GM18517 (cell line): ENCODE results near the gene SCAMP2.
"Not testable (repeated sequence)": the region's sequence is repeated elsewhere in the genome, so short reads cannot be mapped to it uniquely, and the experiment has no call there.

Experiments
- ATAC-seq: cut with Tn5 transposase; IDR thresholded peaks from one replicate; pipeline ENCODE4 v1.9.1; 2021; ENCODE audit warnings: mild to moderate bottlenecking, moderate library complexity; ENCODE audit not compliant: unreplicated experiment

Gene SCAMP2

DNA sequence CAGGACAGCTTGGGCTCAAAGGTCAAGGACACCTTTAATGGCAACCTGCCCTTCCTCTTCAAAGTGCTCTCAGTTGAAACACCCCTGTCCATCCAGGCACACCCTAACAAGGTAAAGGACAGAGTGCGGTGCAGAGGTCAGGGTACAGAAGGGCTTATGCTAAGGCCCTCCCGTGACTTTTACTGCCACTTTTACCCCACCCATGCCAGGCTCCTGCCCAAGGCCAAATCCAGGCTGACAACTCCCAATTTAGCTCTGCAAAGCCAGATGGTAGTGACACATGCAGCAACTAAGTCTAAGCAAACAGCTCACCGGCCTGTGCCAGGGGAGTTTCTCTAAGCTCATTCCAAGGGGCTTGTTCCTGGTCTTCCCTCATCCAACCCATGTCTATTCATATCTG is 18.3 kb upstream of the SCAMP2 start:
- no peak for ATAC-seq

DNA sequence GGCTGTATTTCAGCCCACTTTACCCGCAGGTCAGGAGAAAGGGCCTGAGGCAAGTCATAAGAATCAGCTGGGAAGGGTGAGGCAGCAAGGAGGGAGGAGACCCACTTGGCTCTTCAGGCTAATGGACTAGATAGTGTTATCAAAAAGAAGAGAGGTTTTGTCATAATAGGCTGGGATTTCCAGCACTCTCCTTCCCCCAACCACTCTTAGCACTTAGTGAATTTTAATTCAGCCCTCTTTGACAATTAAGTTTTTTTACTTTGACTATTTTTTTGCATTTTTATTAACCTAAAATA is 17.4 kb upstream of the SCAMP2 start:
- ATAC-seq = no peak

DNA sequence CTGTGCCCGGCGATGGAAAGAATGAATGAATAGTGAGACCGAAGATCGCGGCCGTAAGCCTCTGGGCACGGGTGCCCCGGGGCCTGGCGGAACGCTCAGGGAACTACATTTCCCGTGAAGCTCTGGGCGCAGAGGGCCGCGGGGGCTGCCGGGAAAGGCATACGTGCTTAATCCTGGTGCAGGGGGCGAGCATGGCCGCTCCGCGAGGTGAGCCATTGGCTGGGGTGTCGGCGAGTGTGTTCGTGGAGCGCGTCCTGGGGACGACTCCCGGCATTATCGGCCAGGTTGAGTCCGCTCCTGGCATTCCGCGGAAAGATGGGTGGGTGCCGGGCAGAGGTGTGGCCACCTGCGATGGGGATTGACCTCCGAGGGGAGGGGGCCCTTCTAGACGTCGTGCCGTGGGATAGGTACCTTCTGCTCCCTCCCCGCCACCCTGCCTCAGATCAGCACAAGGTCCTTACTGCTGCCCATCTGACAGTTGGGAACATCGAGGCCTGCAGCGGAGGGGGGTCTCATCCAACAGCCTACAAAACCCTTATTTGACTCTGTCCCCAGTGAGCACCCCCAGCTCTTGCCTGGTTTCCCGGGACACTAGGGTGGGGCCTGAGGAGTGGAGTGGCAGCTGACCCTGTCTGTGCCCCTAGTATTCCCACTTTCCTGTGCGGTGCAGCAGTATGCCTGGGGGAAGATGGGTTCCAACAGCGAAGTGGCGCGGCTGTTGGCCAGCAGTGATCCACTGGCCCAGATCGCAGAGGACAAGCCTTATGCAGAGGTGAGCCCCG is 16.9 kb upstream of the SCAMP2 start, which contains the start of gene MPI:
MPI (plus strand) TSS at position 160 of the 782 bp plus-strand sequence; CDS start at position 192, 32 bp downstream.
- ATAC-seq = peak; percentile 87

DNA sequence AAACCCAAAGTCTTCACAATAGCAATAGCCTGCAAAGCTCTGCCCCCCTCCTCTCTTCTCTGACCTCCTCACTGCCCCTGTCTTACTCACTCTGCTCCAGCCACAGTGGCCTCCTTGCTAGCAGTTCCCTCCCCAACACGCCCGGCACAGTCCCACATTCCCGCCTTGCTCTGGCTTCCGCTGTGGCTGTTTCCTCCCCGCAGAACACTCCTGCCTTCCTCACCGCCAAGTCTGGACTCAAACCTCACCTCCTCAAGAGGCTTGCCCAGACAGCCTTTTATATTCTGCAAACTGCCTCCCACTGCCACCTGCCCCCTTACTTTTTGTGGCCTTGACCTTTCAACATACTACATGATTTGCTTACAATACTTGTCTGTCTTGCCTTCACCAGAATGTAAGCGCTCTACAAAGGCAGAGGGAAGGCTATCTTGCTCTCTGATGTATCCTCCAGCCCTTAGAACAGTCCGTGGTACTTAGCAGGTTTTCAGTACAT is 16.3 kb upstream of the SCAMP2 start:
- peak; percentile 15 for ATAC-seq

DNA sequence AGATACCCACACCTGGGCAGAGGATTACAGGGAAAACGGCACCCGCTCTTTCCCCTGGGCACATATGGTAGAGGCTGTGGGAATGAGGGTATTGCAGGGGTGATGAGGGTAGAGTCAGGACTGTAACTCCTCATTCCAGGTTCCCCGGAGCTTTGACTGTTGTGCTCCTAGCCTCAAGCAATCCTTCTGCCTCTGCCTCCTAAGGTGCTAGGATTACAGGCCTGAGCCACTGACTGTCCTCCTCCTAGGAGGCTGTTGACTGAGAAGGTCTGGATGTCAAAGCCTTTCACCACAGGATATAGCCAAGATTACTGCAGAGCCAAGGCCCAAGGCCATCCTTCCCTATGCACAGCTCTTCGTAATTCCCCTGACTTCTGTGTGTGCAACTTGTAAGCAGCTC is 15.6 kb upstream of the SCAMP2 start:
- ATAC-seq = no peak

DNA sequence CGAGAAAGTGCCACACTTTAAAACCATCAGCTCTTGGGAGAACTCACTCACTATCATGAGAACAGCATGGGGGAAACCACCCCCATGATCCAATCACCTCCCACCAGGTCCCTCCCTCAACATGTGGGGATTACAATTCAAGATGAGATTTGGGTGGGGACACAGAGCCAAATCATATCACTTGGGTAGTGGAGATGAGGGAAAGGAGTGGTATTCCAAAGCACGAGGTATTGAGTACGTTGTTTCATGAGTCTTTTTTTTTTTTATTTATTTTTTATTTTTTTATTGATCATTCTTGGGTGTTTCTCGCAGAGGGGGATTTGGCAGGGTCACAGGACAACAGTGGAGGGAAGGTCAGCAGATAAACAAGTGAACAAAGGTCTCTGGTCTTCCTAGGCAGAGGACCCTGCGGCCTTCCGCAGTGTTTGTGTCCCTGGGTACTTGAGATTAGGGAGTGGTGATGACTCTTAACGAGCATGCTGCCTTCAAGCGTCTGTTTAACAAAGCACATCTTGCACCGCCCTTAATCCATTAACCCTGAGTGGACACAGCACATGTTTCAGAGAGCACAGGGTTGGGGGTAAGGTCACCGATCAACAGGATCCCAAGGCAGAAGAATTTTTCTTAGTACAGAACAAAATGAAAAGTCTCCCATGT is 14.5 kb upstream of the SCAMP2 start:
- not testable (repeated sequence) for ATAC-seq

DNA sequence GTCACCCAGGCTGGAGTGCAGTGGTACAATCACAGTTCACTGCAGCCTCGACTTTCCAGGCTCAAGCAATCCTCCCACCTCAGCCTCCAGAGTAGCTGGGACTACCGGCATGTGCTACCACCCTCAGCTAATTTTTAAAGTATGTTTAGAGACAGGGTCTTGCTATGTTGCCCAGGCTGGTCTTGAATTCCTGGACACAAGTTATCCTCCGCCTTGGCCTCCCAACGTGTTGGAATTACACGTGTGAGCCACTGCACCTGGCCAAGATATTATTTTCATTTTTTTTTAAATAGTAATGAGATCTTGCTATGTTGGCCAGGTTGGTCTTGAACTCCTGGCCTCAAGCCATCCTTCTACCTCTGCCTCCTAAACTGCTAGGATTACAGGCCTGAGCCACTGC is 12.3 kb upstream of the SCAMP2 start:
- ATAC-seq = no peak

DNA sequence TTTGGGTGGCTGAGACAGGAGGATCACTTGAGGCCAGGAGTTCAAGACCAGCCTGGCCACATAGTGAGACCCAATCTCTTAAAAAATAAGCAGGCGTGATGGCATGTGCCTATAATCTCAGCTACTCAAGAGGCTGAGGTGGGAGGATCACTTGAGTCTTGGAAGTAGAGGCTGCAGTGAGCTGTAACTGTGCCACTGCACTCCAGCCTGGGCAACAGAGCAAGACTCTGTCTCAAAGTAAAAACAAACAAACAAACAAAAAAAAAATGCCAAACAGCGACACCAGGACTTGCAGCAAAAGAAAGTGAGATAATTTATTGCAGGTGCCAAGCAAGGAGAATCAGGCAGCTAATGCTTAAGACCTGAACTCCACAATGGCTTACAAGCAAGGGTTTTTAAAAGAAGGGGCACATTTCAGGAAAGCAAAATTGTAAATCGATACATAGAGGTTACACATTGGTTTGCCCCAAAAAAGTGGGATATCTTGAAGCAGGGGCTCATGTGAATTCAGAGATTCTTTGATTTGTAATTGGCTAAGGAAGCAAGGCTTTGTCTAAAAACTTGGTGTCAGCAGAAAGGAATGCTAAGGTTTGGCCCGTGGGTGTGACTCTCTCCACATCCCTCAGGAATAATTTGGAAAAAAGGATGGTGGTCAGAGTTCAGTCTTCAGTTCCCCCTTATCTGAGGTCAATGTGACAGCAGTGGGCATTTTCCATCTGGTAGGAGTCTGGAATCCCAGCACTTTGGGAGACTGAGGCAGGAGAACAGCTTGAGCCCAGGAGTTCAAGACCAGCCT is 11.5 kb upstream of the SCAMP2 start:
- no peak for ATAC-seq

DNA sequence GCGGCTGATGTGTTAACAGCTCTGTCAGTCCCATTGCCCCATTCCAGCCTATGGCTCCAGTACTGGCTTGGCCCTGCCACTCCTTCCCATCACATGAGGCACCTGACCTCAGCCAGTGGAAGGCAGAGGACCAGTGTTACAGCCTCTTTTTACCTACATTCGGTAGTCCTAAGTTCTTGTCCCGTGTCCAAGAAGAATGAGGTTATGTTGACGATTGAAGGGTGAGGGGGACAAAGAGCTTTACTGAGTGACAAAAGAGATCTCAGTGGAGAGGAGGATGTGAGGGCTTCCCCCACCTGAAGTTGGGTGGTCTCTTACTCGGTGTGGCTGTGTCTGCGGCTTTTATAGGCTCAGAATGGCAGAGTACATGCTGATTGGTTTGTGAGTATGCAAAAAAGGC is 9.4 kb upstream of the SCAMP2 start:
- ATAC-seq = no peak

DNA sequence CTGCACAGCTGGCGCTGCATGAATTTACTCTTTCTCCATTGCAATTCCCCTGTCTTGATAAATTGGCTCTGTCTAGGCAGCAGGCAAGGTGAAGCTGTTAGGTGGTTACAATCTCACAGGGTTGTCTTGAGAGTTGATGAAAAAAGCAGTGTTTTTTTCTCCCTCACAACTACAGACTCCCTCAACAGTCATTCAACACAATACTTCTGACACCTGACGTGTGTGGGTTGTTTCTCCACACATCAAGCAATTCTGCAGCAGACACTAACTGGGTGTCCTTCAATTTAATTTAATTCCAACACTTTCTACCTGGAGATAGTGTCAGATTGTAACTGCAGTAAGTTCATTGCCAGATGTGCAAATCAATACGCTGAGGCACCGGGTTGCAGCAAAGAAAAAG is 5.1 kb upstream of the SCAMP2 start:
- ATAC-seq = no peak

DNA sequence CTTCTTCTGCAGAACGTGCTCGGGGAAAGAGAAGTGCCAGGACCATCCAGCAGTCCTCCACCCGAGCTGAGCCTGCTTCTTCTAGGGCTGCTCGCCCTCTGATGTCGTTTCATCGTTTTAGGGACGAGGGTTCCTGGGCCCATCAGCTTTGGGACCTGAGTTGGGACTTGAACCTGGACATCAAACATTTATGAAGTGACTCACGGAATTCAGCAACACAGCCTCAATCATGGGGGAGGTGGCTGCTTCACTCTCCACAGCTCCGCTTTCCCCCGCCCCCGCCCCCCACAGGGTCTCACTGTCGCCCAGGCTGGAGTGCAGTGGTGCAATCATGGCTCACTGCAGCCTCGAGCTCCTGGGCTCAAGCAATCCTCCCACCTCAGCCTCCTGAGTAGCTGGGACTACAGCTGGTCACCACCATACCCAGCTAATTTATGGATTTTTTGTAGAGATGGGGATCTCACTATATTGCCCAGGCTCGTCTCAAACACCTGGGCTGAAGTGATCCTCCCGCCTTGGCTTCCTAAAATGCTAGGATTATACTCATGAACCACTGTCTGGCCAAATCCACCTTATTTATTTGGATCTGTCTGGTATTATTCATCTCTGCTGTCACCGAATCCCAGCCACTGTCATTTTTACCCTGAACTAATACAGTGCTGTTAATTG is 725 bp upstream of the SCAMP2 start:
- no peak for ATAC-seq

DNA sequence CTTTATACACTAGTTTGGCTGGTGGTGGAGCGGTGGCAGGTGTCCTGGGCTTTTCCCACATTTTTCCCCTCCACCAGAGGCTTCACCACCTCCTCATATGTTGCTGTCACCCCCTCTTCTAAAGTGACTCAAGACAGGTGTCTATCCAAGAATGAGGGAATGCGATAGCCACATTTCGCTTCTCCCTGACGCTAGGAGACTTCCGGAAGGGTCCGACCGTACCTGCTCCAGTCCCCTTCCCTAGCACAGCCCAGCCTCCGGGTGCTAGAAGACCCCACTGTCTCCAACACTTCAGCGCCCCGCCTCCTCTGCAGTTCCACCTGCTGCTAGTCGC is 496 bp downstream of the SCAMP2 start:
- ATAC-seq = no peak

DNA sequence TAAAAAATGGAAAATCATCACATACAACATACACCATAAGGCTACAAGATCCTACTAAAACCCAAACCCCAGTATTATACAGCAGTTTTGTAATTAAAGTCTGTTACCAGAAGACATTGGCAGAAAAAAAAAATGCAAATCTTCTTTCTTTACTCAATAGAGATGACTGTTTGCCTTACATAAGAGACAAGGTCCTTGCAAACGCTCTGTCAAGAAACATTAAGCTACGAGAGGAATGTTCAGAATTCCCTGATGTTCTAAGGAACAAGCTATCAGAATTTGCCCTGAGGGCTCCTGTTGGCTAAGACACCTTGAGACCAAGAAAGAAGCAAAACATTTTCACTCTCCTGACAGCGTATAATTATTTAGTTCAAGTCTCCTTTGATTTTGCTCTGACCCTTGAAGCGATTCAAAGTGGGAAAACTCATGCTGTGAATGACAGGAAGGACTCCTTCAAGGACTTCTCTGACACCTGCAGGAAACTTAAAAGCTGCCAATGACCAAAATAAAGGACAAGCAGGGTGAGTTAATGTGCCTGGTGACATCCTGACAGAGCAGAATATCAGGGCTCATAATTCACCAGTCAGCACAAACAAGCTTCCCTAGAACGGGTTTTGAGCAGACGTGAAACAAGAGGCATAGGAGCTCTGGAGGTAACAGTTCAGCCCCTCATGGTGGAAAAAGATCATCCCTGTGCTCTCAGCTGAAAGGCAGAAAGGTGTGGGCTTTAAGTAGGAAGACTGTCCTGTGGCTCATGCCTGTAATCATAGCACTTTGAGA is 2.5 kb downstream of the SCAMP2 start:
- ATAC-seq = no peak

DNA sequence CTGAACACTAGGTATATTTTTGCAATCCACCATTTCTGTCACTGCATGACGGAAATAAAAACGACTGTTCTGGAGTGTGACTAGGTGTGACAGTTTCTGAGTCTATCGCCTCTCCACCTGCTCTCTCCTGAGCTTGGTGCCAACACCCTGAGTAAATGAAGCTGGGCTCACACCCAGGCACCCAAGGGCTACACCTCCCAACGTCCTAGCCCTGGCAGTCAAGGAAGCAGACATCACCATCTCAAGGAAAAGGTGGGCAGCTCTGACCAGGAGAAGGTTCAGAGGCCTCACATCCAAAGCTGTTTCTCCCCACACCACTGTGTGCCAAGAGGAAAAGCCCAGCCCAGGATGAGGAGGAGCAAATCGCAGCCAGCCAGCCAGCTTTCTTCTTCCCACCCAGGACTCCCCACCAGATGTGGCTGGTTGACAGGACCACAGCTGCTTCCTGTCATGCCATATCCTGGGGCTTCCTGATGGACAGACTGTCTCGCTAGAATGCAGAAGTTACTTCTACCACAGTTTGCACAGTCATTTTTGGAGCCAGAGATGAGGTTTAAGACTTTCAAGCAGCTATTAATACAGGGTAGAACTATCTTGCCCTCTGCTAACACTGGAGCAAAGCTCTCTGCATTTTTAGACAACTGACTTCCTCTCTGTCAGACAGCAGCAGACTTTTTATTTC is 3.3 kb downstream of the SCAMP2 start:
- ATAC-seq = peak; percentile 42

DNA sequence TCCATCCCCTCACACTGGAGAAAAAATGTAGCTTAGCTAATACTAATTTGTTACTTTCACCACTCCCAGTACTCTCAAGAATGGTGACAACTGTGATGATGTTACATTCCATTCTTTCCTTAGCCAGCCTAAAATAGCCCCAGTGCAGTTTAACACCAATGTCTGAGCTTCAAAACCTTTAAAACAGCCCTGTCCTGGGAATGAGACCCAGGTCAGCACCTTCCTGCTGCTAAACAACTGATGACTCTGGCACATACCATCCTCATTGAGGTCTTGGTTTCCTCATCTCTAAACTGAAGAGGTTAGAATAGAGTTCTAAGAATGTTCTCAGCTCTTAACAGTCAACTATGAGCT is 3.8 kb downstream of the SCAMP2 start:
- ATAC-seq = no peak

DNA sequence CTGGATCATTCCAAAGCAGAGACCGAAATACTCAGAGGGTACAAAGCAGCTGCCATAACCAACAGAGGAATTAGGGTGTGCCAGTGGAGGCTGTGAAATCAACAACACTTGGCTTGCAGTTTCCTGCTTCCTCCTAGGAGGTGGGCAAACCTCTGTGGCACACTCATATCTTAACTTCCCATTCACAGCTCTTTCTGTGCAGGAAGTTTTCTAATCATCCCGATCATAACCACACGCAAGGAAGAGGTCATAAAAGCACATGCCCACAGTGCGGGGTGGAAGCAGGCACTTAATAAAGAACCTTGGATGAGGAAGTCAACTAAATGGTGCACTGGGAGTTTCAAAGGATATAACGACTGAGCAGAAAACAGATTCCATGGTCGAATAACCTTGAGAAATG is 5.1 kb downstream of the SCAMP2 start:
- no peak for ATAC-seq

DNA sequence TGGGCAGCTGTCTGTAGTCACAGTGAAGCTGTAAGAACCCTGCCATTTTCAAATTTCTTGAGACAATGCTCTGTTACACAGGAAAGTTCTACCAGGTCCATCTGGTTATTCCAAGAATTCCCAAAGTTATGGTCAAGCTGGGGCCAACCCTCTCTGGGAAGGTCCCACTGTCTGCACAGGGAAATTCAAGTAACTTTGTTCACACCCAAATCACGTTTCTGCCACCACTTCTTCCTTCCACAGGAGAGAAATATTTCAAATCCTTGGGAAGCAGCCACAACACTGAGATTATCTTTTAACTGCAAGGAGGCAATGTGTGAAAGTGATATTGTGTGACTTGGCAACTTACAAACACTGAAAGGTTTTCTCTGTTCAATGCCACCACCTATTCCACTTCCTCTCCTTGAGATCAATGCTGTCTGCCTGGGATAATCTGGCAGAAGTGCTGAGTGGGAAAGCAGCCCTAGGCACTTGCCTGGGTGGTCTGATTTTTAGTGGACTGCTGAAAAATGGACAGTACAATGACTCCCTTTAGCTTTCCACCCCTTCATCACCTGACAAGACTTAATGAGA is 5.6 kb downstream of the SCAMP2 start:
- ATAC-seq = no peak

DNA sequence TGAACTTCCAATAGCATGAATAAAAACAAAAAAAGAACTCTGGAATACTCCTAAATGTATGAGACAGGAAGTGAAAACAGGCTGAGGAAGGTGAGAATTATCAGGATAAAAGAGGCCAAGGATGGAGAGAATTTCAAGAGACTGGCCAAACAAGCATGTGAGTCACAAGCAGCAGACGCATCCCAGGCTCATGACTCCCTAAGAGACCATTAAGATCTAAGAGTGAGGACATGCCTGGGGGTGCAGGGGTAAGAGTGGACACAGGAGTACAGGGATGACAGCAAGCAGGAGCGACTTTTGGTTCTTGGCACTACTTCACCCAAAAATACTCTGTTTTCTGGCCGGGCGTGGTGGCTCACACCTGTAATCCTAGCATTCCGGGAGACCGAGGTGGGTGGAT is 7.1 kb downstream of the SCAMP2 start:
- ATAC-seq = no peak

DNA sequence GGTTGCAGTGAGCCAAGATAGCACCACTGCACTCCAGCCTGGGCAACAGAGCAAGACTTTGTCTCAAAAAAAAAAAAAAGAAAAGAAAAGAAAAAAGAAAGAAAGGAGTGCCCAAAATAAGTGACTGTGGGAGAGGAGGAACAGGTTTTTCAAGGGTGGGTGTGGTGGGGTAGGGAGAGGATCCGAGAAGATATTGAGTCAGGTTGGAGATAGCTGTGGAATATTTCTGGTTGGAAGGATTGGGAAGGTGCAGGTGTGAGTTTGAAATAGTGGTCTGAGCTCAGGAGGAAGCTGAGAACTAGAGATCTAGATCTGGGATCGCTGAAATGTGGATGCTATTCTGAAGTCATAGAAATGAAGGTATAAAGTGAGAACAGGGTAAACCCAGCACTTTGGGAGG is 7.8 kb downstream of the SCAMP2 start:
- no peak for ATAC-seq

DNA sequence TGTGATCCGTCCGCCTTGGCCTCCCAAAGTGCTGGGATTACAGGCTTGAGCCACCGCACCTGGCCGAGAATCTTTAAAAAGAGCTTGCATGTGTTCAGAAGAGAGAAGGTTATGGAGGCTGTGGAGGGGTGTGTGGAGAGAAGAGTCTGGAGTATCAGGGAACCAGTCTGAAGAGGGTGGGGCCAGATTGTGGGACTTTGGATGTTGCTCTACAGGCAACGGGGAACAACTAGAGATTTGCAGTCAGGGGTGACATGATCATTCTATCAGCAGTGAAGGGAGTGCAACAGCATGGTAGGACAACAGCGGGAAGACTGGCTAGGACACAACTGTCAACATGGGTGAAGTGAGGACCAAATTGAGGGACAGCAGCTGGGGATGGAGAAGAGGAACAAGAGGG is 8.9 kb downstream of the SCAMP2 start:
- no peak for ATAC-seq
